OCI-LY1 (cell line): Measurements from ENCODE around the gene CEP128.

Experiments
- H2AFZ ChIP-seq: fragments of 200-600 bp; sonication (generic), shearing (Covaris generic); 2 replicates; pipeline ENCODE4 v1.6.0; 2014; ENCODE audit warnings: antibody characterized with exemption, mild to moderate bottlenecking, low read length
- H3F3A ChIP-seq: fragments of 200-600 bp; sonication (generic), shearing (Covaris generic); 2 replicates; pipeline ENCODE4 v1.6.0; 2014; ENCODE audit warnings: mild to moderate bottlenecking, antibody characterized with exemption, low read length, moderate library complexity; ENCODE audit not compliant: insufficient read depth
- H3K27ac ChIP-seq: fragments of 200-600 bp; sonication (generic); 2 replicates; pipeline ENCODE4 v1.5.1; 2014; ENCODE audit warnings: low read length, mixed run types, mild to moderate bottlenecking, low read depth; ENCODE audit not compliant: poor library complexity, severe bottlenecking
- H3K27me3 ChIP-seq: fragments of 200-600 bp; sonication (generic); 2 replicates; pipeline ENCODE4 v1.6.0; 2014; ENCODE audit warnings: antibody characterized with exemption, mild to moderate bottlenecking, low read length, moderate library complexity; ENCODE audit not compliant: insufficient read depth
- H3K36me3 ChIP-seq: fragments of 200-600 bp; sonication (generic); 2 replicates; pipeline ENCODE4 v1.6.1; 2014; ENCODE audit warnings: mild to moderate bottlenecking, antibody characterized with exemption, low read length, moderate library complexity, mixed read lengths; ENCODE audit not compliant: insufficient read depth
- H3K4me1 ChIP-seq: fragments of 200-600 bp; sonication (generic); 2 replicates; pipeline ENCODE4 v1.5.1; 2014; ENCODE audit warnings: mild to moderate bottlenecking, low read length, moderate library complexity; ENCODE audit not compliant: insufficient read depth, severe bottlenecking
- H3K4me2 ChIP-seq: fragments of 200-600 bp; sonication (generic), shearing (Covaris generic); 2 replicates; pipeline ENCODE4 v1.6.1; 2014; ENCODE audit warnings: low read length
- H3K4me3 ChIP-seq: fragments of 200-600 bp; sonication (generic); 2 replicates; pipeline ENCODE4 v1.5.1; 2014; ENCODE audit warnings: low read length, low read depth, mild to moderate bottlenecking, mixed read lengths; ENCODE audit not compliant: poor library complexity, severe bottlenecking
- H3K79me2 ChIP-seq: fragments of 200-600 bp; shearing (Covaris generic); 2 replicates; pipeline ENCODE4 v1.6.1; 2016; ENCODE audit warnings: mixed run types, low read length, mixed read lengths; ENCODE audit not compliant: insufficient read depth
- H3K9ac ChIP-seq: fragments of 200-600 bp; sonication (generic), shearing (Covaris generic); 2 replicates; pipeline ENCODE4 v1.6.1; 2014; ENCODE audit warnings: mild to moderate bottlenecking, low read length, mixed read lengths
- H3K9me2 ChIP-seq: fragments of 200-600 bp; sonication (generic), shearing (Covaris generic); 2 replicates; pipeline ENCODE4 v1.6.1; 2014; ENCODE audit warnings: low read depth, mild to moderate bottlenecking, low read length, mixed read lengths
- H3K9me3 ChIP-seq: fragments of 200-600 bp; shearing (Covaris generic); 2 replicates; pipeline ENCODE4 v1.6.1; 2014; ENCODE audit warnings: low read length, mixed read lengths
- H4K20me1 ChIP-seq: fragments of 200-600 bp; sonication (generic), shearing (Covaris generic); 2 replicates; pipeline ENCODE4 v1.6.0; 2016; ENCODE audit warnings: mild to moderate bottlenecking, low read length; ENCODE audit not compliant: insufficient read depth
- EZH2 ChIP-seq: fragments of 200-600 bp; sonication (generic), shearing (Covaris generic); IDR thresholded peaks from 2 replicates; pipeline ENCODE4 v1.8.0; 2017; ENCODE audit warnings: borderline replicate concordance, mixed run types, mild to moderate bottlenecking, antibody characterized with exemption, low read length, moderate library complexity, mixed read lengths
- TF ChIP-seq, protein P1 (sequence below): fragments of 200-600 bp; sonication (generic), shearing (Covaris generic); IDR thresholded peaks from 2 replicates; pipeline ENCODE4 v1.5.1; 2017; ENCODE audit warnings: mild to moderate bottlenecking, antibody characterized with exemption, low read length, moderate library complexity, mixed read lengths

The CEP128 gene

DNA sequence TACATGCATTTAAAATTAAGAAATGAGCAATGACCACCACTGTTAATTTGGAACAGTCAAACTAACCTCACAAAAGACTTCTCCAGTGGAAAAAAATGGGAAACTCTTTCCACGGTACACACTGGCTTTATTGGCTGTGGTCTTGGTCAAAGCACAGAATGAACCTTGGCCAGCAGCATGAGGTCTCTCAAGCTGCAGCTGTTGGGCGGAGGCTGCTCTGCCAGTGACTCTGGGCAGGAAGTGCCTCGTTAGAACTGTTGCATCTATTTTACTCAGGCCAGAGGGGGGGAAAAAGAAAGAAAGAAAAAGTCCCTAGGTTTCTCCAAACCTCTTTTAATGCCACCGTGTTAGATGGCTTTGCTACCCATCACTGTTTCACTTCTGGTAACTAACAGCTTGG, 450.4 kb downstream of the CEP128 start:
- Histone ChIP-seq H3K4me2 (0 out of 2 replicates have a peak overlapping the region, but pooled peaks have one; percentile 11), H3K36me3 (no peaks in the 10 kb centered on the region), H3F3A (no peaks in the 10 kb centered on the region), H3K9me2 (no peaks in the 10 kb centered on the region), H3K4me3 (no peak overlapping the region), H4K20me1 (no peaks in the 10 kb centered on the region), H3K9ac (no peak overlapping the region), H3K27me3 (no peaks in the 10 kb centered on the region), H3K79me2 (no peaks in the 10 kb centered on the region), H3K4me1 (peaks cover 8% of the 10 kb centered on the region), H2AFZ (no peak overlapping the region), H3K27ac (no peak overlapping the region), H3K9me3 (no peaks in the 10 kb centered on the region)
- TF ChIP-seq, protein P1, sequence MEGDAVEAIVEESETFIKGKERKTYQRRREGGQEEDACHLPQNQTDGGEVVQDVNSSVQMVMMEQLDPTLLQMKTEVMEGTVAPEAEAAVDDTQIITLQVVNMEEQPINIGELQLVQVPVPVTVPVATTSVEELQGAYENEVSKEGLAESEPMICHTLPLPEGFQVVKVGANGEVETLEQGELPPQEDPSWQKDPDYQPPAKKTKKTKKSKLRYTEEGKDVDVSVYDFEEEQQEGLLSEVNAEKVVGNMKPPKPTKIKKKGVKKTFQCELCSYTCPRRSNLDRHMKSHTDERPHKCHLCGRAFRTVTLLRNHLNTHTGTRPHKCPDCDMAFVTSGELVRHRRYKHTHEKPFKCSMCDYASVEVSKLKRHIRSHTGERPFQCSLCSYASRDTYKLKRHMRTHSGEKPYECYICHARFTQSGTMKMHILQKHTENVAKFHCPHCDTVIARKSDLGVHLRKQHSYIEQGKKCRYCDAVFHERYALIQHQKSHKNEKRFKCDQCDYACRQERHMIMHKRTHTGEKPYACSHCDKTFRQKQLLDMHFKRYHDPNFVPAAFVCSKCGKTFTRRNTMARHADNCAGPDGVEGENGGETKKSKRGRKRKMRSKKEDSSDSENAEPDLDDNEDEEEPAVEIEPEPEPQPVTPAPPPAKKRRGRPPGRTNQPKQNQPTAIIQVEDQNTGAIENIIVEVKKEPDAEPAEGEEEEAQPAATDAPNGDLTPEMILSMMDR: no peak
- no peak for TF ChIP-seq EZH2

GRCh38 chr14:80489513-80489912, 452.0 kb downstream of the CEP128 start:
- Histone ChIP-seq H3K9me2 (no peaks in the 10 kb centered on the region), H3F3A (no peaks in the 10 kb centered on the region), H3K9ac (no peak overlapping the region), H3K27ac (no peak overlapping the region), H3K36me3 (no peaks in the 10 kb centered on the region), H3K4me1 (peaks cover 8% of the 10 kb centered on the region), H3K27me3 (no peaks in the 10 kb centered on the region), H2AFZ (no peak overlapping the region), H3K79me2 (no peaks in the 10 kb centered on the region), H4K20me1 (no peaks in the 10 kb centered on the region), H3K4me2 (no peak overlapping the region), H3K9me3 (no peaks in the 10 kb centered on the region), H3K4me3 (no peak overlapping the region)
- TF ChIP-seq, protein P1: no peak
- no peak for TF ChIP-seq EZH2

DNA sequence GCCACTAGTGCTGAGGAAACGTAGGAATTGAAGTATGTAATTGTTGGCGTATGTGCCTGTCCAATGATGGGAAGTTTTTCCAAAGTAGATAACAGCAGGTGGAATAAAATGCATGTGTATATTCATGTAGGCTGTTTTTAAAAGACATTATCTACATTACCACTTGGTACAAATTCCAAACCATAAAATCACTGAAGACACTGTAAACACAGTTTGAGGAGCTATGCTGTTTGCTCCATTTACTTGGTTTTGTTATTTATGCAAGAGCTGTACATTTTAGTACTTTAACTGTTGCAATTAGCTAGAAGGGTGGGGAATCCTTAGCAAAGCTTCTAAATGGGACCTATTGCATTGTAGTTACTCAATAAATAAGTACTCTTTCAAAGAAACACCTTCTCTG, 455.8 kb downstream of the CEP128 start:
- no peaks in the 10 kb centered on the region for H3K36me3 ChIP-seq
- H3K4me2 ChIP-seq: no peak overlapping the region
- H3K79me2 ChIP-seq: no peaks in the 10 kb centered on the region
- H3K9me2 ChIP-seq: no peaks in the 10 kb centered on the region
- no peaks in the 10 kb centered on the region for H3K27me3 ChIP-seq
- no peak overlapping the region for H3K4me3 ChIP-seq
- H3F3A ChIP-seq: no peaks in the 10 kb centered on the region
- H4K20me1 ChIP-seq: no peaks in the 10 kb centered on the region
- no peak overlapping the region for H3K9ac ChIP-seq
- H3K27ac ChIP-seq: no peak overlapping the region
- TF ChIP-seq, protein P1: no peak
- TF ChIP-seq EZH2: no peak
- no peaks in the 10 kb centered on the region for H3K4me1 ChIP-seq
- H2AFZ ChIP-seq: no peak overlapping the region
- H3K9me3 ChIP-seq: no peaks in the 10 kb centered on the region
